ENCODE data around the gene ITGAL. TPM values are rescaled to one million over a fixed set of nuclear protein-coding genes. Genes with fewer than 3 reads are reported as not detected.

The ITGAL gene
- total RNA-seq, 1 experiment from 2014 or later, result not detected

GRCh38 chr16:30485818-30486436 is 13.4 kb downstream of the ITGAL start:
- Mint-ChIP-seq H3K36me3 (ENCODE audit: insufficient read depth, unreplicated experiment) (no peaks in the 10 kb centered on the region), H3K9me3 (ENCODE audit: low read depth, unreplicated experiment) (no peaks in the 10 kb centered on the region), H3K4me1 (ENCODE audit: low read depth, unreplicated experiment) (peaks cover 15% of the 10 kb centered on the region), H3K4me3 (ENCODE audit: low read depth, unreplicated experiment) (no peak overlapping the region), H3K27ac (ENCODE audit: unreplicated experiment) (no peak overlapping the region), H3K27me3 (ENCODE audit: unreplicated experiment) (peaks cover 15% of the 10 kb centered on the region)
- intact Hi-C loops (cut with micrococcal nuclease; ENCODE audit: unreplicated experiment), result no loop called here
- BruUV-seq (replicated peaks), result no TSS peak
- CTCF ChIA-PET, result no interaction called here
- TF ChIP-seq CTCF (IDR thresholded peaks at IDR 0.05; ENCODE audit: unreplicated experiment), result no peak
- no peak for DNase-seq

- Mint-ChIP-seq H3K27me3 (ENCODE audit: unreplicated experiment) (peaks cover 5% of the 10 kb centered on the region), H3K9me3 (ENCODE audit: low read depth, unreplicated experiment) (no peaks in the 10 kb centered on the region), H3K36me3 (ENCODE audit: insufficient read depth, unreplicated experiment) (no peaks in the 10 kb centered on the region), H3K4me1 (ENCODE audit: low read depth, unreplicated experiment) (peaks cover 24% of the 10 kb centered on the region), H3K4me3 (ENCODE audit: low read depth, unreplicated experiment) (no peak overlapping the region), H3K27ac (ENCODE audit: unreplicated experiment) (no peak overlapping the region)
- no TSS peak for BruUV-seq (replicated peaks)
- CTCF ChIA-PET, result no interaction called here
- DNase-seq, result no peak
- intact Hi-C loops (cut with micrococcal nuclease; ENCODE audit: unreplicated experiment), result no loop called here
- no peak for TF ChIP-seq CTCF (IDR thresholded peaks at IDR 0.05; ENCODE audit: unreplicated experiment)
These were observed 16.4 kb downstream of the ITGAL start for GRCh38 chr16:30488764-30489605.

- no peak overlapping the region for H3K4me3 Mint-ChIP-seq (ENCODE audit: low read depth, unreplicated experiment)
- H3K9me3 Mint-ChIP-seq (ENCODE audit: low read depth, unreplicated experiment), result no peaks in the 10 kb centered on the region
These were observed 17.7 kb downstream of the ITGAL start for GRCh38 chr16:30490210-30490609.

GRCh38 chr16:30491229-30491628 is 18.7 kb downstream of the ITGAL start:
- Mint-ChIP-seq H3K4me1 (ENCODE audit: low read depth, unreplicated experiment) (peaks cover 24% of the 10 kb centered on the region), H3K36me3 (ENCODE audit: insufficient read depth, unreplicated experiment) (no peaks in the 10 kb centered on the region), H3K9me3 (ENCODE audit: low read depth, unreplicated experiment) (no peaks in the 10 kb centered on the region), H3K27ac (ENCODE audit: unreplicated experiment) (no peak overlapping the region), H3K27me3 (ENCODE audit: unreplicated experiment) (peaks cover 16% of the 10 kb centered on the region), H3K4me3 (ENCODE audit: low read depth, unreplicated experiment) (no peak overlapping the region)
- BruUV-seq (replicated peaks), result no TSS peak
- CTCF ChIA-PET, result interaction anchor here (0.7 to 1.0 kb wide), 3 partner anchors 20 to 124 kb away, joined by 3 read pairs; no protein-coding TSS in a partner anchor
- DNase-seq, result no peak
- TF ChIP-seq CTCF (IDR thresholded peaks at IDR 0.05; ENCODE audit: unreplicated experiment), result no peak
- intact Hi-C loops (cut with micrococcal nuclease; ENCODE audit: unreplicated experiment), result no loop called here

More at GRCh38 chr16:30490210-30490609, 17.7 kb downstream of the ITGAL start:
- Mint-ChIP-seq H3K27me3 (ENCODE audit: unreplicated experiment) (peaks cover 16% of the 10 kb centered on the region), H3K4me1 (ENCODE audit: low read depth, unreplicated experiment) (peaks cover 24% of the 10 kb centered on the region), H3K36me3 (ENCODE audit: insufficient read depth, unreplicated experiment) (no peaks in the 10 kb centered on the region), H3K27ac (ENCODE audit: unreplicated experiment) (no peak overlapping the region)
- CTCF ChIA-PET, result interaction anchor here (0.7 kb wide), 1 partner anchor 44 kb away, joined by 6 read pairs; the partner anchor contains the start of gene ZNF747
- no peak for DNase-seq
- no peak for TF ChIP-seq CTCF (IDR thresholded peaks at IDR 0.05; ENCODE audit: unreplicated experiment)
- BruUV-seq (replicated peaks), result no TSS peak
- intact Hi-C loops (cut with micrococcal nuclease; ENCODE audit: unreplicated experiment), result no loop called here

Measured in Calu3 (cell line).